Measurements from ENCODE around the gene USP37.

USP37 gene

GRCh38 chr2:218567797-218568189 lies 358 bp downstream of the USP37 start:
- Histone ChIP-seq H3K9ac (ENCODE audit: low read length) (peak overlapping the region; percentile 97), H3K27ac (ENCODE audit: low read depth, low read length) (peak overlapping the region; percentile 57), H3K4me2 (ENCODE audit: low read depth, low read length, poor library complexity, severe bottlenecking) (peak overlapping the region; percentile 86), H4K20me1 (ENCODE audit: low read depth, low read length) (no peaks in the 10 kb centered on the region; the same call in 1 of the 2 replicates), H3K79me2 (ENCODE audit: insufficient read depth, low read length) (peaks cover 89% of the 10 kb centered on the region), H2AFZ (ENCODE audit: low read depth, low read length, severe bottlenecking) (peak overlapping the region; percentile 30), H3K4me3 (ENCODE audit: insufficient read depth, low read length, poor library complexity, severe bottlenecking) (peak overlapping the region; percentile 75), H3K27me3 (ENCODE audit: low read length) (no peaks in the 10 kb centered on the region), H3F3A (ENCODE audit: insufficient read depth) (peaks cover 4% of the 10 kb centered on the region; the same call in 1 of the 2 replicates), H3K36me3 (ENCODE audit: low read length) (peaks cover 13% of the 10 kb centered on the region), H3K9me2 (replicated peaks; ENCODE audit: insufficient read depth, low read length) (no peaks in the 10 kb centered on the region), H3K9me3 (ENCODE audit: insufficient read depth, low read length) (no peaks in the 10 kb centered on the region)
- no peak for TF ChIP-seq EZH2phosphoT487 (conservative IDR thresholded peaks at IDR 0.05; ENCODE audit: low read length)

DNA sequence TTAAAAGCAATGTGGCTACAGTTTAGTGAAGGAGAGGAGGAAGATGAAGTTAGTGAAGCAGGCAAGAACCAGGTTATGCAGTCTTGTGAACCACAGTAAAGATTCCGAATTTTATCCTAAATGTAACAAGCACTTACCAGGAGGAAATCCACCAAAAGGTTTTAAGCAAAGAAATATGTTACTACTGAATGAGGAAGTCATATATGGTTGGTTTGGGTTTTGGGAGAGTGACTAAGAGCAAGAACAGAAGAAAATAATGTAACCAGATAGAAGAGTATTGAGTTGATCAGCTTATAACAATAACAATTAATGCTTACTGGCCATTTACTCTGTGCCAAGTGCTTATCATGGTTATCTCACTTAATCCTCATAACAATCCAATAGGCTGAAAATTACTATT lies 1.9 kb downstream of the USP37 start:
- H3K9ac ChIP-seq (ENCODE audit: low read length) = peak overlapping the region; percentile 97; the same call in 1 of the 2 replicates
- H2AFZ ChIP-seq (ENCODE audit: low read depth, low read length, severe bottlenecking) = no peak overlapping the region
- H3K27me3 ChIP-seq (ENCODE audit: low read length) = no peaks in the 10 kb centered on the region
- H3F3A ChIP-seq (ENCODE audit: insufficient read depth) = peaks cover 4% of the 10 kb centered on the region; the same call in 1 of the 2 replicates
- peak overlapping the region; percentile 86 for H3K4me2 ChIP-seq (ENCODE audit: low read depth, low read length, poor library complexity, severe bottlenecking)
- H3K4me3 ChIP-seq (ENCODE audit: insufficient read depth, low read length, poor library complexity, severe bottlenecking) = peak overlapping the region; percentile 75
- TF ChIP-seq, protein P1, sequence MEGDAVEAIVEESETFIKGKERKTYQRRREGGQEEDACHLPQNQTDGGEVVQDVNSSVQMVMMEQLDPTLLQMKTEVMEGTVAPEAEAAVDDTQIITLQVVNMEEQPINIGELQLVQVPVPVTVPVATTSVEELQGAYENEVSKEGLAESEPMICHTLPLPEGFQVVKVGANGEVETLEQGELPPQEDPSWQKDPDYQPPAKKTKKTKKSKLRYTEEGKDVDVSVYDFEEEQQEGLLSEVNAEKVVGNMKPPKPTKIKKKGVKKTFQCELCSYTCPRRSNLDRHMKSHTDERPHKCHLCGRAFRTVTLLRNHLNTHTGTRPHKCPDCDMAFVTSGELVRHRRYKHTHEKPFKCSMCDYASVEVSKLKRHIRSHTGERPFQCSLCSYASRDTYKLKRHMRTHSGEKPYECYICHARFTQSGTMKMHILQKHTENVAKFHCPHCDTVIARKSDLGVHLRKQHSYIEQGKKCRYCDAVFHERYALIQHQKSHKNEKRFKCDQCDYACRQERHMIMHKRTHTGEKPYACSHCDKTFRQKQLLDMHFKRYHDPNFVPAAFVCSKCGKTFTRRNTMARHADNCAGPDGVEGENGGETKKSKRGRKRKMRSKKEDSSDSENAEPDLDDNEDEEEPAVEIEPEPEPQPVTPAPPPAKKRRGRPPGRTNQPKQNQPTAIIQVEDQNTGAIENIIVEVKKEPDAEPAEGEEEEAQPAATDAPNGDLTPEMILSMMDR (IDR thresholded peaks at IDR 0.05; ENCODE audit: insufficient read depth, low read length, poor library complexity, severe bottlenecking) = no peak
- TF ChIP-seq EZH2phosphoT487 (conservative IDR thresholded peaks at IDR 0.05; ENCODE audit: low read length) = no peak
- H3K9me2 ChIP-seq (replicated peaks; ENCODE audit: insufficient read depth, low read length) = no peaks in the 10 kb centered on the region
- H3K27ac ChIP-seq (ENCODE audit: low read depth, low read length) = no peak overlapping the region
- H3K36me3 ChIP-seq (ENCODE audit: low read length) = peaks cover 9% of the 10 kb centered on the region
- H3K9me3 ChIP-seq (ENCODE audit: insufficient read depth, low read length) = no peaks in the 10 kb centered on the region
- peaks cover 74% of the 10 kb centered on the region for H3K79me2 ChIP-seq (ENCODE audit: insufficient read depth, low read length)
- H4K20me1 ChIP-seq (ENCODE audit: low read depth, low read length) = no peaks in the 10 kb centered on the region; the same call in 1 of the 2 replicates

DNA sequence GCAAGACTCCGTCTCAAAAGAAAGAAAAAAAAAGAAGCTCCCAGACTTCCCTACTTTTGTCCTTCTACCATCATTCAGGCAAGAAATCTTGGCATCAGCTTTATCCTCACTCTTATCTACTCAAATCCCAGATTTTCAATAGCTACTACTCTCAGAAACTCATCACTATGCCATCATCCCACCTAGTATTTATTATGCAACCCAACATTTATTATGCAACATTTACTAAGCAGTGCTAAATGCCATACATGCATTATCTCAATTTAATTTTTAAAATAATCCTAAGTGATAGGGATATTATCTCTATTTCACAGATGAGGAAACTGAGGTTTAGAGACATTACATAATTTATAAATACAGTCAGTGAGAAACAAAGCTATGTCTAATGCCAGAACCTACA lies 4.1 kb downstream of the USP37 start:
- no peaks in the 10 kb centered on the region for H3K27me3 ChIP-seq (ENCODE audit: low read length)
- no peaks in the 10 kb centered on the region for H3K9me3 ChIP-seq (ENCODE audit: insufficient read depth, low read length)
- TF ChIP-seq, protein P1 (IDR thresholded peaks at IDR 0.05; ENCODE audit: insufficient read depth, low read length, poor library complexity, severe bottlenecking) = no peak
- no peak for TF ChIP-seq EZH2phosphoT487 (conservative IDR thresholded peaks at IDR 0.05; ENCODE audit: low read length)
- H2AFZ ChIP-seq (ENCODE audit: low read depth, low read length, severe bottlenecking) = no peak overlapping the region
- peaks cover 51% of the 10 kb centered on the region for H3K79me2 ChIP-seq (ENCODE audit: insufficient read depth, low read length)
- peaks cover 23% of the 10 kb centered on the region; the same call in 1 of the 2 replicates for H3K36me3 ChIP-seq (ENCODE audit: low read length)
- no peak overlapping the region for H3K27ac ChIP-seq (ENCODE audit: low read depth, low read length)
- H3K9ac ChIP-seq (ENCODE audit: low read length) = no peak overlapping the region
- 0 out of 2 replicates have a peak, but pooled peaks cover 3% of the 10 kb centered on the region for H3F3A ChIP-seq (ENCODE audit: insufficient read depth)
- no peak overlapping the region for H3K4me2 ChIP-seq (ENCODE audit: low read depth, low read length, poor library complexity, severe bottlenecking)
- H3K9me2 ChIP-seq (replicated peaks; ENCODE audit: insufficient read depth, low read length) = no peaks in the 10 kb centered on the region
- H4K20me1 ChIP-seq (ENCODE audit: low read depth, low read length) = no peaks in the 10 kb centered on the region; the same call in 1 of the 2 replicates
- no peak overlapping the region for H3K4me3 ChIP-seq (ENCODE audit: insufficient read depth, low read length, poor library complexity, severe bottlenecking)

DNA sequence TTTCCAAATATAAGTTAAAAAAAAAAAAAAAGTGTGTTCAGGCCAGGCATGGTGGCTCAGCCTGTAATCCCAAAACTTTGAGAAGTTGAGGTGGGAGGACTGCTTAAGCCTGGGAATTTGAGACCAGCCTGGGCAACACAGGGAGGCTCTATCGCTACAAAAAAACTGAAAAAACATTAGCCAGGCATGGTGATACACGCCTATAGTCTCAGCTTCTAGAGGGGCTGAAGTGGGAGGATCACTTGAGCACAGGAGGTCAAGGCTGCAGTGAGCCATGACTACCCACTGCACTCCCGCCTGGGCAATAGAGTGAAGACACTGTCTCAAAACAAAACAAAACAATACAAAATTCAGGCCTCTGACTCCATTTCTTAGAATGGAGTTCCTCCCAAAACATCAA lies 9.2 kb downstream of the USP37 start:
- Histone ChIP-seq H3K4me2 (ENCODE audit: low read depth, low read length, poor library complexity, severe bottlenecking) (no peak overlapping the region), H2AFZ (ENCODE audit: low read depth, low read length, severe bottlenecking) (no peak overlapping the region), H3K36me3 (ENCODE audit: low read length) (peaks cover 53% of the 10 kb centered on the region), H3K27me3 (ENCODE audit: low read length) (no peaks in the 10 kb centered on the region), H3K27ac (ENCODE audit: low read depth, low read length) (no peak overlapping the region), H3K9me2 (replicated peaks; ENCODE audit: insufficient read depth, low read length) (no peaks in the 10 kb centered on the region), H3F3A (ENCODE audit: insufficient read depth) (peaks cover 9% of the 10 kb centered on the region; the same call in 1 of the 2 replicates), H3K9ac (ENCODE audit: low read length) (no peak overlapping the region), H3K79me2 (ENCODE audit: insufficient read depth, low read length) (peaks cover 15% of the 10 kb centered on the region), H3K4me3 (ENCODE audit: insufficient read depth, low read length, poor library complexity, severe bottlenecking) (no peak overlapping the region), H3K9me3 (ENCODE audit: insufficient read depth, low read length) (no peaks in the 10 kb centered on the region), H4K20me1 (ENCODE audit: low read depth, low read length) (peaks cover 3% of the 10 kb centered on the region; the same call in 1 of the 2 replicates)
- TF ChIP-seq, protein P1 (IDR thresholded peaks at IDR 0.05; ENCODE audit: insufficient read depth, low read length, poor library complexity, severe bottlenecking) = no peak
- no peak for TF ChIP-seq EZH2phosphoT487 (conservative IDR thresholded peaks at IDR 0.05; ENCODE audit: low read length)
